SK-N-MC (cell line): ENCODE results near the gene RIMBP2.
"Not testable (repeated sequence)": the region's sequence is repeated elsewhere in the genome, so short reads cannot be mapped to it uniquely, and the experiment has no call there.

Source experiments
- DNase-seq: peaks from one replicate; pipeline ENCODE4 v3.0.0-alpha.2; 2011; ENCODE audit warnings: low read depth, low spot score
- H3K27ac ChIP-seq: fragments of 200-600 bp; sonication (generic); 2 replicates; pipeline ENCODE4 v1.5.1; 2016; ENCODE audit warnings: mixed run types
- H3K36me3 ChIP-seq: fragments of 200-600 bp; sonication (generic); 2 replicates; pipeline ENCODE4 v1.6.1; 2017; ENCODE audit warnings: antibody characterized with exemption, low read length, mixed read lengths; ENCODE audit not compliant: insufficient read depth
- H3K4me3 ChIP-seq: fragments of 200-600 bp; sonication (generic); 2 replicates; pipeline ENCODE4 v1.5.1; 2016
- H3K9ac ChIP-seq: fragments of 200-600 bp; sonication (generic); 2 replicates; pipeline ENCODE4 v1.8.0; 2017; ENCODE audit warnings: mixed run types, mixed read lengths; ENCODE audit not compliant: insufficient read length
- H3K9me3 ChIP-seq: fragments of 200-600 bp; sonication (generic); 2 replicates; pipeline ENCODE4 v1.6.1; 2017; ENCODE audit warnings: low read depth, mild to moderate bottlenecking, antibody characterized with exemption, low read length, moderate library complexity, mixed read lengths
- EZH2 ChIP-seq: fragments of 200-600 bp; sonication (generic); IDR thresholded peaks from one replicate; pipeline ENCODE4 v1.6.1; 2017; ENCODE audit warnings: antibody characterized with exemption
- FOXP2 ChIP-seq: optimal IDR thresholded peaks from 2 replicates; pipeline ENCODE3; 2011; ENCODE audit warnings: mild to moderate bottlenecking, moderate library complexity; ENCODE audit not compliant: insufficient read depth; ENCODE audit errors: extremely low read length, control extremely low read depth
- POLR2AphosphoS5 ChIP-seq: IDR thresholded peaks from 2 replicates; pipeline ENCODE4 v1.6.1; 2012; ENCODE audit warnings: mild to moderate bottlenecking, low read depth, low read length, borderline replicate concordance

The RIMBP2 gene

GRCh38 chr12:130754234-130754901 lies 38.3 kb upstream of the RIMBP2 start:
- no peak overlapping the region for H3K27ac ChIP-seq
- no peak overlapping the region for H3K9ac ChIP-seq
- H3K9me3 ChIP-seq: no peaks in the 10 kb centered on the region
- peak overlapping the region; percentile 25 for H3K4me3 ChIP-seq
- peak; percentile 10 for DNase-seq
- H3K36me3 ChIP-seq: no peaks in the 10 kb centered on the region
- TF ChIP-seq EZH2 (no peak), FOXP2 (no peak), POLR2AphosphoS5 (no peak)

- TF ChIP-seq FOXP2 (no peak), EZH2 (no peak), POLR2AphosphoS5 (no peak)
- Histone ChIP-seq H3K36me3 (no peaks in the 10 kb centered on the region), H3K9ac (no peak overlapping the region), H3K9me3 (no peaks in the 10 kb centered on the region), H3K4me3 (no peak overlapping the region), H3K27ac (no peak overlapping the region)
- DNase-seq: no peak
Observed at GRCh38 chr12:130752692-130753230, 36.7 kb upstream of the RIMBP2 start.

- not testable (repeated sequence) for H3K9ac ChIP-seq, H3K27ac ChIP-seq, DNase-seq, H3K36me3 ChIP-seq, H3K4me3 ChIP-seq, H3K9me3 ChIP-seq
Observed at GRCh38 chr12:130752037-130752436, 35.9 kb upstream of the RIMBP2 start.

- Histone ChIP-seq H3K9ac (no peak overlapping the region), H3K27ac (no peak overlapping the region), H3K4me3 (no peak overlapping the region), H3K9me3 (no peaks in the 10 kb centered on the region), H3K36me3 (no peaks in the 10 kb centered on the region)
- TF ChIP-seq FOXP2 (no peak), EZH2 (no peak), POLR2AphosphoS5 (no peak)
- no peak for DNase-seq
Observed at GRCh38 chr12:130748786-130749185, 32.7 kb upstream of the RIMBP2 start.

- H3K9me3 ChIP-seq: no peaks in the 10 kb centered on the region
- TF ChIP-seq FOXP2 (no peak), POLR2AphosphoS5 (no peak), EZH2 (no peak)
- peak; percentile 26 for DNase-seq
- H3K27ac ChIP-seq: no peak overlapping the region
- no peaks in the 10 kb centered on the region for H3K36me3 ChIP-seq
- H3K4me3 ChIP-seq: no peak overlapping the region
- no peak overlapping the region for H3K9ac ChIP-seq
Observed at GRCh38 chr12:130747867-130748740, 32.0 kb upstream of the RIMBP2 start.

GRCh38 chr12:130746546-130746945 lies 30.4 kb upstream of the RIMBP2 start:
- H3K9ac ChIP-seq: no peak overlapping the region
- no peaks in the 10 kb centered on the region for H3K36me3 ChIP-seq
- no peak overlapping the region for H3K27ac ChIP-seq
- H3K9me3 ChIP-seq: no peaks in the 10 kb centered on the region
- TF ChIP-seq POLR2AphosphoS5 (no peak), EZH2 (no peak), FOXP2 (no peak)
- no peak overlapping the region for H3K4me3 ChIP-seq
- no peak for DNase-seq

- H3K9me3 ChIP-seq: no peaks in the 10 kb centered on the region
- H3K9ac ChIP-seq: no peak overlapping the region
- DNase-seq: no peak
- H3K27ac ChIP-seq: no peak overlapping the region
- H3K4me3 ChIP-seq: no peak overlapping the region
- H3K36me3 ChIP-seq: no peaks in the 10 kb centered on the region
- no peak for TF ChIP-seq EZH2
- no peak for TF ChIP-seq FOXP2
- TF ChIP-seq POLR2AphosphoS5: no peak
Observed at GRCh38 chr12:130745921-130746320, 29.8 kb upstream of the RIMBP2 start.

GRCh38 chr12:130744274-130744673 lies 28.2 kb upstream of the RIMBP2 start:
- Histone ChIP-seq H3K9ac (no peak overlapping the region), H3K27ac (no peak overlapping the region), H3K36me3 (no peaks in the 10 kb centered on the region), H3K4me3 (no peak overlapping the region), H3K9me3 (no peaks in the 10 kb centered on the region)
- TF ChIP-seq FOXP2 (no peak), POLR2AphosphoS5 (no peak), EZH2 (no peak)
- DNase-seq: no peak

GRCh38 chr12:130743606-130744005 lies 27.5 kb upstream of the RIMBP2 start:
- Histone ChIP-seq H3K9me3 (no peaks in the 10 kb centered on the region), H3K36me3 (no peaks in the 10 kb centered on the region), H3K4me3 (no peak overlapping the region), H3K9ac (no peak overlapping the region), H3K27ac (no peak overlapping the region)
- DNase-seq: no peak
- TF ChIP-seq EZH2 (no peak), FOXP2 (no peak), POLR2AphosphoS5 (no peak)
